Keratinocyte (primary cell): Measurements from ENCODE around the gene FGF8. TPM values are rescaled to one million over a fixed set of nuclear protein-coding genes. Genes with fewer than 3 reads are reported as not detected.
A peak's percentile ranks its signal among the peaks of the same experiment; 100 is the strongest.

ENCODE experiments used
- DNase-seq: peaks from one replicate; pipeline ENCODE4 v3.0.0-alpha.2; 2011; ENCODE audit warnings: low read depth, missing footprints, low spot score
- FAIRE-seq: peaks from 2 replicates; lab custom pipeline; 2011; peaks lifted over from hg19 to GRCh38; lab: Jason Lieb, UNC
- H2AFZ ChIP-seq: 2 replicates; pipeline ENCODE4 v1.6.0; 2012; ENCODE audit warnings: low read length, control low read depth, inconsistent platforms; ENCODE audit not compliant: control insufficient read depth
- H3K27ac ChIP-seq: 2 replicates; pipeline ENCODE4 v1.5.1; 2011; ENCODE audit warnings: low read length; ENCODE audit not compliant: control insufficient read depth, insufficient read depth
- H3K27me3 ChIP-seq: 3 replicates; pipeline ENCODE4 v1.6.0; 2011; ENCODE audit warnings: low read length; ENCODE audit not compliant: control insufficient read depth, insufficient read depth; ENCODE audit errors: extremely low read depth
- H3K36me3 ChIP-seq, 2 experiments: 2 replicates in 1 of 2; 3 replicates in 1 of 2; pipeline ENCODE4 v1.5.1; 2011; ENCODE audit warnings: low read length in 2 of 2, mild to moderate bottlenecking in 1 of 2; ENCODE audit not compliant: control insufficient read depth in 2 of 2, insufficient read depth in 2 of 2; ENCODE audit errors: extremely low read depth in 1 of 2
- H3K4me1 ChIP-seq: 3 replicates; pipeline ENCODE4 v1.5.1; 2011; ENCODE audit warnings: low read length; ENCODE audit not compliant: control insufficient read depth, insufficient read depth; ENCODE audit errors: extremely low read depth
- H3K4me2 ChIP-seq: 3 replicates; pipeline ENCODE4 v1.6.0; 2011; ENCODE audit warnings: low read depth, low read length; ENCODE audit not compliant: control insufficient read depth, insufficient read depth; ENCODE audit errors: extremely low read depth
- H3K4me3 ChIP-seq, 3 experiments: fragments of 200-600 bp in 1 of 3; sonication (generic) in 1 of 3; 2 replicates in 2 of 3; 3 replicates in 1 of 3; pipeline ENCODE4 v1.5.1; 2011 to 2016; ENCODE audit warnings: low read length in 3 of 3, mild to moderate bottlenecking in 3 of 3, control low read depth in 2 of 3, inconsistent platforms in 1 of 3, low read depth in 1 of 3, mixed read lengths in 1 of 3, mixed run types in 1 of 3, moderate library complexity in 1 of 3; ENCODE audit not compliant: control insufficient read depth in 2 of 3, insufficient read depth in 2 of 3; ENCODE audit errors: extremely low read depth in 1 of 3
- H3K79me2 ChIP-seq: 2 replicates; pipeline ENCODE4 v1.6.0; 2012; ENCODE audit warnings: low read length; ENCODE audit not compliant: control insufficient read depth, insufficient read depth
- H3K9ac ChIP-seq: 3 replicates; pipeline ENCODE4 v1.6.0; 2011; ENCODE audit warnings: low read length; ENCODE audit not compliant: control insufficient read depth, insufficient read depth; ENCODE audit errors: extremely low read depth
- H3K9me1 ChIP-seq: 3 replicates; pipeline ENCODE4 v1.6.0; 2011; ENCODE audit warnings: low read length; ENCODE audit not compliant: control insufficient read depth, insufficient read depth; ENCODE audit errors: extremely low read depth
- H3K9me3 ChIP-seq: 2 replicates; pipeline ENCODE4 v1.5.1; 2012; ENCODE audit warnings: low read depth, low read length; ENCODE audit not compliant: control insufficient read depth
- H4K20me1 ChIP-seq: 3 replicates; pipeline ENCODE4 v1.6.0; 2011; ENCODE audit warnings: low read length; ENCODE audit not compliant: control insufficient read depth, insufficient read depth; ENCODE audit errors: extremely low read depth
- EZH2 ChIP-seq: IDR thresholded peaks from one replicate; pipeline ENCODE4 v1.6.1; 2012; ENCODE audit warnings: inconsistent platforms, mild to moderate bottlenecking, low read length, moderate library complexity
- dilution Hi-C: fragments of 300-500 bp; cut with MboI; formaldehyde crosslinking; loops from one replicate; pipeline ENCODE4 v1.7.0; 2020; ENCODE audit warnings: low sequenced_read_pairs; ENCODE audit not compliant: extremely low pct_ligation_motif_present
- polyA plus RNA-seq, 5 experiments: library from polyadenylated mRNA; depleted of rRNA in 3 of 5; stranded (reverse) in 3 of 5; stranded (forward) in 1 of 5; unstranded in 1 of 5; fragments of >200 nt; gene quantifications; 1 replicate in 1 of 5; 2 replicates in 3 of 5; 3 replicates in 1 of 5; pipeline versions ENCODE4 v1.2.1 to v1.2.3, GENCODE V29; 2011 to 2012; ENCODE audit warnings: missing spikeins in 2 of 5, low read depth in 1 of 5, low replicate concordance in 1 of 5
- TF ChIP-seq, protein P1 (sequence below), 3 experiments: IDR thresholded peaks in 1 of 3; conservative IDR thresholded peaks in 1 of 3; optimal IDR thresholded peaks in 1 of 3; 2 replicates in 2 of 3; 3 replicates in 1 of 3; pipeline versions ENCODE3 to v1.5.1; 2011; ENCODE audit warnings: low read length in 3 of 3, mild to moderate bottlenecking in 3 of 3, moderate library complexity in 2 of 3, control low read depth in 1 of 3, inconsistent platforms in 1 of 3; ENCODE audit not compliant: insufficient read depth in 2 of 3; ENCODE audit errors: extremely low read depth in 1 of 3

Gene FGF8
- polyA plus RNA-seq, 1 donor (not counting 4 experiments of a cell fraction or from before 2014, with no cell fraction given): not detected

DNA sequence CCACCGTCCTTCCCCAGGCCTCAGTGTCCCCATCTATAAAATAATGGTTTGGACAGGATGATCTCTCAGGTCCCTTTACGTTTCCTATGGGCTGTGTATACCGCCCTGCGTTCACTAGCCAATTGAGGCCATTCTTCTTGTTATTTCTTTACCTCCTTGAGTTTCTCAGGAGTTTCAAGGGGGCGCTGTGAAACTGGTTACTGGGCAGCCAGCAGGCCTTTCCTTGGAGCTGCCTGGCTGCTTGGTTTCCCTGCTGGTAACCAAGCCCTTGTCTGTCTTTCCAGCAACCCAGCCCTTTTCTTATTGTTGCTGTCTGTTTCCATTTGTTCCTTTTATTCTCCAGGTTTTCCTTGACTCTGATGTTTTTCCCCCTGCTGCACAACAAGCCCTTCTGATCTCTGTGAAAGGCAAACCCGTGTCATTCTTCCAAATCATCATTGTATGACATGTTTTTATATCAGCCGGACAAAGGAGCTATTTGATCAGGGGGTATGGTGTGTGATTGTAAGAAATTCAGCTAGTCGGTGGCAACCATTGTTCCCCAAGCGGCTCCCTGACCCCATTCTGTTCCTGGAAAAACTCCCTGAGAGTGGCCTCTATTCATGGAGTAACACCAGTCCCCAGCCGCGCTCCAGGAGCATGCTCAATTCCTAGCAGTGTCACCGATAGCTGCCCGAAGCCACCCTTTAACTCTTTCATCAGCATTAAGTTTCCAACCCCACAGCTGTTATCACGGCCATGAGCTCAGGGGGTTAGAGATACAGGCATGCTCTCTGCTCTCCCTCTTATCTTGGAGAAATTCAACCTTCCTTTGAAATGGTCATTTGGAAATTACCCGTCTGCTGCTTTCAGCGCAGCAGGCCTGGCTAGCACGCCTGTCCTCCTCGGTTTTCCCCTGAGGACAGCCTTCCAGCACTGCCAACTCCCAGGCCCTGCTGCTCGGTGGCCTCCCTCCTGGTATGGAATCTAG, 26.6 kb downstream of the FGF8 start:
- Histone ChIP-seq H3K79me2 (no peaks in the 10 kb centered on the region), H3K9me3 (no peaks in the 10 kb centered on the region), H3K9ac (no peak overlapping the region), H3K36me3 (no peaks in the 10 kb centered on the region), H3K27ac (no peak overlapping the region), H3K4me2 (no peak overlapping the region), H3K27me3 (peaks cover 7% of the 10 kb centered on the region), H3K9me1 (no peaks in the 10 kb centered on the region), H3K4me3 (no peak overlapping the region), H2AFZ (no peak overlapping the region), H4K20me1 (no peaks in the 10 kb centered on the region), H3K4me1 (no peaks in the 10 kb centered on the region)
- no peak for TF ChIP-seq EZH2
- TF ChIP-seq, protein P1, sequence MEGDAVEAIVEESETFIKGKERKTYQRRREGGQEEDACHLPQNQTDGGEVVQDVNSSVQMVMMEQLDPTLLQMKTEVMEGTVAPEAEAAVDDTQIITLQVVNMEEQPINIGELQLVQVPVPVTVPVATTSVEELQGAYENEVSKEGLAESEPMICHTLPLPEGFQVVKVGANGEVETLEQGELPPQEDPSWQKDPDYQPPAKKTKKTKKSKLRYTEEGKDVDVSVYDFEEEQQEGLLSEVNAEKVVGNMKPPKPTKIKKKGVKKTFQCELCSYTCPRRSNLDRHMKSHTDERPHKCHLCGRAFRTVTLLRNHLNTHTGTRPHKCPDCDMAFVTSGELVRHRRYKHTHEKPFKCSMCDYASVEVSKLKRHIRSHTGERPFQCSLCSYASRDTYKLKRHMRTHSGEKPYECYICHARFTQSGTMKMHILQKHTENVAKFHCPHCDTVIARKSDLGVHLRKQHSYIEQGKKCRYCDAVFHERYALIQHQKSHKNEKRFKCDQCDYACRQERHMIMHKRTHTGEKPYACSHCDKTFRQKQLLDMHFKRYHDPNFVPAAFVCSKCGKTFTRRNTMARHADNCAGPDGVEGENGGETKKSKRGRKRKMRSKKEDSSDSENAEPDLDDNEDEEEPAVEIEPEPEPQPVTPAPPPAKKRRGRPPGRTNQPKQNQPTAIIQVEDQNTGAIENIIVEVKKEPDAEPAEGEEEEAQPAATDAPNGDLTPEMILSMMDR (optimal IDR thresholded peaks at IDR 0.05 in 1 of 3, IDR thresholded peaks at IDR 0.05 in 1 of 3, conservative IDR thresholded peaks at IDR 0.05 in 1 of 3; ENCODE audit: extremely low read depth in 1 of 3, insufficient read depth in 2 of 3, low read length in 3 of 3): peak in 1 of 3 experiments; percentile 5
- dilution Hi-C loops: no loop called here
- DNase-seq (no peak), FAIRE-seq (no peak)

DNA sequence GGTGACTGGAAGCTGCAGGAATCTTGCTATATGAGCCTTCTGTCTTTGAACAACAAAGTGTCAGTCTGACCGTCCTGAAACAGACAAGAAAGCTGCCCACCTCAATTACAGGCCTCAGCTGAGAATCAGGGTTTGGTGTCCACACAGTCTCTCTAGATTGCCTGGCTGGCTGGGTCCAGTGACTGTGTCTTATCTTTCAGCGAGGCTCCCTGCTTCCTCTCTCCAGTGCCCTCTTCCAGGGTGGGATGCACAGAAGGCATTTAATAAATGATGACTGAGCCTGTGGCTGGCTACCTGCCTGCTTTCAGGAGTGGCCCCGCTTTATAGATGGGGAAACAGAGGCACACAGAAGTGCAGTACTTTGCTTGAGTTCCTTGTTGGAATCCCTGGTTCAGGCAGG, 27.4 kb downstream of the FGF8 start:
- no peak overlapping the region for H3K4me3 ChIP-seq
- no peak for DNase-seq
- FAIRE-seq: no peak
- H4K20me1 ChIP-seq: no peaks in the 10 kb centered on the region
- no peaks in the 10 kb centered on the region for H3K79me2 ChIP-seq
- H3K9me3 ChIP-seq: no peaks in the 10 kb centered on the region
- no peaks in the 10 kb centered on the region for H3K4me1 ChIP-seq
- H3K9ac ChIP-seq: no peak overlapping the region
- no peak overlapping the region for H3K4me2 ChIP-seq
- peaks cover 7% of the 10 kb centered on the region for H3K27me3 ChIP-seq
- H2AFZ ChIP-seq: no peak overlapping the region
- H3K36me3 ChIP-seq: no peaks in the 10 kb centered on the region
- dilution Hi-C loops: no loop called here
- TF ChIP-seq EZH2: no peak
- TF ChIP-seq, protein P1 (optimal IDR thresholded peaks at IDR 0.05 in 1 of 3, IDR thresholded peaks at IDR 0.05 in 1 of 3, conservative IDR thresholded peaks at IDR 0.05 in 1 of 3; ENCODE audit: extremely low read depth in 1 of 3, insufficient read depth in 2 of 3, low read length in 3 of 3): no peak
- no peak overlapping the region for H3K27ac ChIP-seq
- no peaks in the 10 kb centered on the region for H3K9me1 ChIP-seq
